Islet precursor cell (in vitro differentiated cells): ENCODE results near the gene CFDP1.

Experiments used
- DNase-seq: peaks from one replicate; pipeline ENCODE4 v3.0.0-alpha.2; 2018

The CFDP1 gene

GRCh38 chr16:75402159-75402820 lies 31.0 kb downstream of the CFDP1 start:
- DNase-seq = no peak

DNA sequence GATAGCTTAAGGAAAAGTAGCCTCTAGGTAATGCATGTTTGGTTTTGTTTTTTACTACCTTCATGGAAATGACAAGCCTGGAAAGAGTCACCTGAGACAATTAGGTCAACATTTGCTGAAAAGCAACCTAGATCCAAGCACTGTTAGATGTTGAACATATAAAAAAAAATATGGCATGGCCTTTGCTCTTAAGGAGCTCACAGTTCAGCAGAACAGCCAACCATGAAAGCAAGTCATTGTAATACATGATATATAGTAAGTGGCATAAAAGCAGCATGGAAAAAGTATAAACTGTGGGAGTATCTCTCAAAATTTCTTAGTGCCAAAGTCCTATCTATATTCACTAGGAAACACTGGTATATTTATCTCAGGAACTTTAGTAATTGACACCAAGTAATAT lies 31.6 kb downstream of the CFDP1 start:
- DNase-seq = no peak

GRCh38 chr16:75398333-75398732 lies 35.0 kb downstream of the CFDP1 start:
- no peak for DNase-seq

DNA sequence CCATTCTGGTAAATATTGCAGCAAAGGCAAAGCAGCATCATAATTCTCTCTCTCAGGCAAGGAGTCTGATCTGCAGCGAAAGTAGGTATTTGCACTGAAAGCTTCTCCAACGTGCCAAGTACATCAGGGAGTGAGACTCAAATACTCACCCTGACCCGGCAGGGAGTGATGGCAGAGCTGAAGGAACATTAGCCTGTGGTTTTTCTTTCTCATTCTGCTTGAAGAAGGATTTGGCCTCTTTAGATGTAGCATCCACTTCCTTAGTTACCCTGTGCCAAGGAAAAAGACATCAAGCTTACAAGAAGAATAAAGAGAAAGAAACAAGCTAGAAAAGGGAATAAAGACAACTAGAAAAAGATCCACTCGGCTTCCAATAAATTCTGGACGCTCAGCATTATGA lies 38.4 kb downstream of the CFDP1 start:
- DNase-seq = no peak

DNA sequence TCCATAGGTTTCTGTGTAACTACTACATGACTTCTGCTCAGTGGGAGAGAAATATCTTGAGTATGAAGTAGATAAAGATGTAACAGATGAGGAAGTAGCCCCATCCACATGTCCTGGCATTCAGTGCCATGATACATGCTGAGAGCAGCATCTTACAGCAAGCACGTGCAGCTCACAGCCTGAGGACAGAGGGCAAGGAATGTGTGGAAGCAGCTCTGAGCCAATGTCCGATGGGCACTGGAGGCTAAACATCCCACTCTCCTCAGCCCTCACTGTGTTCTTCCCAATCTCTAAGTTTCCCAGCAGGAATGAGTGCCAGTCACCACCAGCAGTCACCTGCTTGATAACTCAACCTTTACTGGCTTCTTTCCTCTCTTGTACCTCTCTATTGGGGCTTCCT lies 40.4 kb downstream of the CFDP1 start:
- no peak for DNase-seq

GRCh38 chr16:75390926-75391653 lies 42.2 kb downstream of the CFDP1 start:
- no peak for DNase-seq

DNA sequence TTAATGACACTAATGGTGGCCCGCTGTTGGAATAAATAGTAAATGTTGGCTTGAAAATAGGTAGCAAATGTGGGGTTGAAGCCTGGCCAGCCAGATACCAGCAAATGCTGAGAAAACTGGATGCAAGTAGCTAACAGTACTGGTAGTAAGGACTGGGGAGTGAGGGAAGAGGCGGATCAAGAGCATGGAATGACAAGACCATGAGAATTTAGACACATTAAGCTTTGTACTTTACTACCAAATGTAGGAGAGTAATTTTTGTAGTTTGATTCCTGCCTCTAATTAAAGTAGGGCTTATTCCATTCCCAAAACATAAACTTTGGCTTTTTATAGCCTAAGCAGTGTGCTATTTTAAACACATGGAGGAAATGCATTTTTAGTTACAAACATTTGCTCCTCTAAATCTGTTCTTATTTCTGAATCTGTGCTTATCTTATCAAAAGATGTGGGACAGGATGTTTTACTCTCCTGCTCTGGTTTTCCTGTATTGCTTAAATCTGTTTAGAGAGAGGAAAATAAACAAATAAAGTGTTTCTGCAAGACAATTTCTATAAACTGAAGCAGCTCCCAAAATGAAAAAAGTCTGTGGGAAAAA lies 44.1 kb downstream of the CFDP1 start:
- no peak for DNase-seq

DNA sequence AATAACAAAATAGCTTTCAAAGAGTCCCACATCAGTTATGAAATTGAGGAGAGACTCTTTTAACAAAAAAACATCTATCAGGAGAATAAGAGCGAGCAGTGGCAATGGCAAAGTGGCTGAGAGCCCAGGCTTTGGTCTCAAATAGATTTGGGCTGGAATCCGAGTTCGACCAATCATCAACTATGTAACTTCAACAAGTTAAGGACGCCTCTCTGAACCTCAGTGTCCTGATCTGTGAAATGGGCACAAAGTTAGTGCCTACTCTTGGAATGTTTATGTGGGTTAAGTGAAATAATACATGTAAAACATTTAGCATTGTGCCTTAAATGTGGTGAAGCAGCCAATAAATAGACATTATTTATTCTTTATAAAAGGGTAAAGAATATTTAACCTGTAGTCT lies 45.4 kb downstream of the CFDP1 start:
- no peak for DNase-seq

- DNase-seq = no peak
Observed at GRCh38 chr16:75385507-75386152, 47.7 kb downstream of the CFDP1 start.

GRCh38 chr16:75383141-75383540 lies 50.2 kb downstream of the CFDP1 start:
- DNase-seq = no peak

- no peak for DNase-seq
Observed at GRCh38 chr16:75382611-75383010, 50.7 kb downstream of the CFDP1 start.

DNA sequence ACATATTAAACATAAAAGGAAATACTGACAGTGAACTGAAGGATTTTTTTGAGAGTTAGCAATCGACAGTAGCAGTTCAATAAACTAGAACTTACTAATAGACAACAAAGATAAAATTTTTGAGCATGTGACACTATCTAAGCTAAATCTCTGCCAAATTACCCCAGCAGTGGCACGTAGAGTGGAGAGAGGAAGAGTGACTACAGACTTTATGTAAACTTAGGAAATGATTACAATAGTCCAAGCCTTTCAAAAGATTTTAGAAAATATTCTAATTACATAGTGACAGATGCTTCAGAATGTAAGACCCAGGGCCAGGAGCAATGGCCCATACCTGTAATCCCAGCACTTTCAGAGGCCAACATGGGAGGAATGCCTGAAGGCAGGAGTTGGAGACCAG lies 52.4 kb downstream of the CFDP1 start:
- DNase-seq = no peak

DNA sequence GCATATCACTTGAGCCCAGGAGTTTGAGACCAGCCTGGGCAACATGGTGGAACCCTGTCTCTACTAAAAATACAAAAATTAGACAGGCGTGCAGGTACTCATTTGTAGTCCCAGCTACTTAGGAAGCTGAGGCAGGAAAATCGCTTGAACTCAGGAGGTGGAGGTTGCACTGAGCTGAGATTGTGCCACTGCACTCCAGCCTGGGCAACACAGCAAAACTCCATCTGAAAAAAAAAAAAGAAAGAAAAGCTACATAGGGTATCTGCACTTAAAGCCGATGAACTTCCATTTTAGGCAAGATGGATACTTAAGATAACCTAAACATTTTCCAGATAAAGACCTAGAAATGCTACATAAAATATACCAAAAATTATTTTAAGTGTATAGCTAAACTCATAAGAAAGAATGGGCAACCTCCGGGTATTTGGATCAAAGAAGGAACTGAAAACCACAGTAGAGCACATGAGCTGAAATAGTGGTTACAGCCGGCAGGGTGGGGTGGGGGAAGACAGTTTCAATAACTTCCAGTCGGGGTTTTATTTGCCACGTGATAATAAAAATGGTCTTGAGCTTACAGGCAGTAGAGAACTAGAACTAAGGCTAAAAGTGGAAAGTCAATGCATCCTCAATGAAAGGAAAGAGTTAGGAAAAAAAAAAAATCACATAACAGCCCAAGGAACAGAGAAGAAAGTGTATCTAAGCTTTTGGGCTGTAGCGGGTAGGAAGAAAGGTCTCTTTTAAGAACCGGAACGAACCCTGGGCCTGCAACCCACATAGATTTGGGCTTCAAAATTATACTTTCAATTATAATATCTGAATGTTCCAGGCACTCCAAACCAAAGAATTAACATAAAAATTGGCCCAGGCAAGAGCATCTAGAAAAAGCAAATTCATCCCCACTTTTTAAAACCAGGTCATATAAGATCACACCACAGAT lies 53.1 kb downstream of the CFDP1 start:
- DNase-seq = no peak

DNA sequence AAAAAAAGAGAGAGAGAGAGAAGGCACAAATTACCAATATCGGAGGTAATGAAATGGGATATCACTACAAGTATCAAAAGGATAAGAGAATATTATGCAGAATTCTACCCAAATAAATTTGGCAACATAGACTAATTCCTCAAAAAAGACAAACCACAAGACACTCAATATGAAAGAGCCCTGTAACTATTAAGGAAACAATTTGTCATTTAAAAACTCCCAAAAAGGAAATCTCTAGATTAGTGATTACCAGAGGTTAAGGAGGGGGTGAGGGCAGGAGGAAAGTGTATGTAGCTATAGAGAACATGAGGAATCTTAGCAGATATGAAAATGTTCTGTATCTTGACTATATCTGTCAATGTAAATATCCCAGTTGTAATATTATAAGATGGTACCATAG lies 54.0 kb downstream of the CFDP1 start:
- DNase-seq = no peak

- DNase-seq = no peak
Observed at GRCh38 chr16:75378616-75379015, 54.7 kb downstream of the CFDP1 start.

GRCh38 chr16:75377729-75378386 lies 55.4 kb downstream of the CFDP1 start:
- DNase-seq = peak; percentile 53

DNA sequence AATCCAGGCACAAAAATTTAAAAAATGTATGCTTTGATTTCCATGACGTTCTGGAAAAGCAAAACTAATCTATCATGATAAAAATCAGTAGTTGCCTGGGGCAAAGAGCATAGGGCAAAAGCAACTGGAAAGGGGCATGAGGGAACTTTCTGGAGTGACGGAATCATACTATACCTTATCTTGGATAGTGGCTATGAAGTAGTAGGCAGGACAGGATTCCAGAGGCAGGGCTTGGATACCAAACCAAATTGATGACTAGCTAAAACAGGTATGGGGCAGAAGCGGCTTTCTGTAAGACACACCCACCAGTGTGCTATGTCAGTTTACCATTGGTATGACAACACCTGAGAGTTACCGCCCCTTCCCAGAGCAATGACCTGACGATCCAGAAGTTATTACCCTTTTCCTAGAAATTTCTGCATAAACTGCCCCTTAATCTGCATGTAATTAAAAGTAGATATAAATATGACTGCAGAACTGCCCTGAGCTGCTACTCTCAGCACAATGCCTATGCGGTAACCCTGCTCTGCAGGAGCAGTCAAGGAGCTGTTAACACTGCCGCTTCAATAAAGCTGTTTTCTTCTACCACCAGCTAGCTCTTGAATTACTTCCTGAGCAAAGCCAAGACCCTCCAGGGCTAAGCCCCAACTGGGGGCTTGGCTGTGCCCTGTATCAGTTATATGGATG lies 56.7 kb downstream of the CFDP1 start:
- peak; percentile 87 for DNase-seq

DNA sequence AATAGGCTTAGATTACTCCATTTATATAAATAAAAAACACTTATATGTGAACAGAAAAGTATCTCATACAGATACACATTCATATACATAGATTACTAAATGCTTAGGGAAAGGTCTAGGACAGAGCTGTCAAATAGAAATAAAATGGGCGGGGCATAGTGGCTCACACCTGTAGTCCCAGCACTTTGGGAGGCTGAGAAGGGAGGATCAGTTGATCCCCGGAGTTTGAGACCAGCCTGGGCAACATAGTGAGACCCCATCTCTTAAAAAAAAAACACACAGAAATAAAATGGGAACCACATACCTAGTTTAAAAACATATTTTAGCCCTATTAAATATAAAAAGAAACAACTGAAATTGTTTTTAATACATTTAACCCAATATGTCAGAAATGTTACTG lies 58.9 kb downstream of the CFDP1 start:
- DNase-seq = no peak

DNA sequence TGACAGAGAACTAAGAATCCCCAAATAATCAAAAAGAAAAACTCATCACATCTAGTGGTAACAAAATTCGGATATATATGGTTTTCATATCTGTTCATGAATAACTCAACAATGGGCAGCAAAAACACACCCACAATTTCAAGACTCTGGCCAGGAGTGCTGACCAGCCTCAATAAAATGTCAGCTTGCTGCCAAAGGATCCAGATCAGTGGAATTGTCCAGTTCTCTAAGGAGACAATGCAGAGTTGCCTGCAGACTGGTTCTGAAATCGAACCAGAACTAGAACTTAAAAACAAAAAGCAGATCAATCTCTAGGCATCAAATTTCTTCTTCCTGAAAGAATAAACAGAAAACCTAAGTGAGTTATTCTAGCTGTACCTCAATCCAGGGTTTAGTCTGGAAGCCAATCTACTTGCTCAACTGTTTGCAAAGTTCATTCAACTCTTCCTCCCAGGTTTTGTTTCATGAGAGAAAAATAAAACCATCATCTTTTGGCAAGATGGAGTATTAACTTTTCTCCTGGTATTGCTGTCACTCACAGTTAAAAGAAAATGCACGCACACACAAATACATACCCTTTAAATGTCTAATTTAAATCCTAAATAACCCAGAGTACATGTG lies 61.0 kb downstream of the CFDP1 start:
- no peak for DNase-seq

DNA sequence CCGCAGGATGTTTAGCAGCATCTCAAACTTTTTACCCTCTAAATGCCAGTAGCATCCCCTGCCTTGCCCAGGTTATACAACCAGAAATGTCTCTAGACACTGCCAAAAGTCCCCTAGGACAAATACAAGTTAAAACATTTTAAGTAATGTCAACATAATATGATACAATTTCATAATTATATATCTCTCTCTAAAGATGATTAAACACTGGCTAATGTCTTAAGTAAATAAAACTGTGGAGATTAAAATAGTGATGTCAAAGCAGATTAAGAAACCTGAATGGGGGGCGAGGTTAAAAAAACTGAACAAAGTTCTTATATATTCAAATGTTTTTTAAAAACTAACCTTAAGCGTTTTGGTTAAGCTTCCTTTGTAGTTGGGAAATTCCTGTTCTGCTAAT lies 62.1 kb downstream of the CFDP1 start:
- DNase-seq = no peak

- no peak for DNase-seq
Observed at GRCh38 chr16:75364286-75364791, 69.0 kb downstream of the CFDP1 start.
